ENCODE data around the gene C14orf93.
A peak's percentile ranks its signal among the peaks of the same experiment; 100 is the strongest.
"Not testable (repeated sequence)": the region's sequence is repeated elsewhere in the genome, so short reads cannot be mapped to it uniquely, and the experiment has no call there.

Gene C14orf93

GRCh38 chr14:23020143-23021128 is 10.5 kb upstream of the C14orf93 start:
- DNase-seq (ENCODE audit: low spot score): no peak

- DNase-seq (ENCODE audit: low spot score): no peak
Observed at GRCh38 chr14:23018107-23018506, 8.2 kb upstream of the C14orf93 start.

- DNase-seq (ENCODE audit: low spot score): no peak
Observed at GRCh38 chr14:23017091-23017490, 7.1 kb upstream of the C14orf93 start.

GRCh38 chr14:23015618-23016017 is 5.7 kb upstream of the C14orf93 start:
- no peak for DNase-seq (ENCODE audit: low spot score)

- not testable (repeated sequence) for DNase-seq (ENCODE audit: low spot score)
Observed at GRCh38 chr14:23013749-23014054, 3.8 kb upstream of the C14orf93 start.

GRCh38 chr14:23013054-23013748 is 3.3 kb upstream of the C14orf93 start:
- no peak for DNase-seq (ENCODE audit: low spot score)

GRCh38 chr14:23009483-23009938 is 432 bp downstream of the C14orf93 start:
- DNase-seq (ENCODE audit: low spot score): no peak

- DNase-seq (ENCODE audit: low spot score): no peak
Observed at GRCh38 chr14:23008831-23009230, 1.1 kb downstream of the C14orf93 start.

- peak; percentile 99 for DNase-seq (ENCODE audit: low spot score)
Observed at GRCh38 chr14:23006544-23007419, 3.2 kb downstream of the C14orf93 start.

- DNase-seq (ENCODE audit: low spot score): no peak
Observed at GRCh38 chr14:23006188-23006534, 3.8 kb downstream of the C14orf93 start.

GRCh38 chr14:23005451-23006187 is 4.3 kb downstream of the C14orf93 start:
- no peak for DNase-seq (ENCODE audit: low spot score)

- DNase-seq (ENCODE audit: low spot score): not testable (repeated sequence)
Observed at GRCh38 chr14:23004274-23004673, 5.7 kb downstream of the C14orf93 start.

GRCh38 chr14:23002592-23002991 is 7.4 kb downstream of the C14orf93 start:
- no peak for DNase-seq (ENCODE audit: low spot score)

GRCh38 chr14:23000860-23001259 is 9.1 kb downstream of the C14orf93 start:
- no peak for DNase-seq (ENCODE audit: low spot score)

GRCh38 chr14:22998329-22999012 is 11.5 kb downstream of the C14orf93 start:
- no peak for DNase-seq (ENCODE audit: low spot score)

GRCh38 chr14:22997676-22998323 is 12.1 kb downstream of the C14orf93 start:
- no peak for DNase-seq (ENCODE audit: low spot score)

GRCh38 chr14:22996768-22997654 is 12.9 kb downstream of the C14orf93 start:
- no peak for DNase-seq (ENCODE audit: low spot score)

GRCh38 chr14:22995889-22996625 is 13.9 kb downstream of the C14orf93 start:
- DNase-seq (ENCODE audit: low spot score): no peak

All from CD4-positive, alpha-beta T cell treated with Interleukin-15 for 4 hours (primary cell).